Chondrocyte (in vitro differentiated cells): ENCODE results near the gene WFDC12. TPM values are rescaled to one million over a fixed set of nuclear protein-coding genes. Genes with fewer than 3 reads are reported as not detected.
"Not testable (repeated sequence)": the region's sequence is repeated elsewhere in the genome, so short reads cannot be mapped to it uniquely, and the experiment has no call there.

Experiments used
- DNase-seq: peaks from one replicate; pipeline ENCODE4 v3.0.0; 2021; ENCODE audit warnings: mixed read lengths, low spot score
- H3K27ac Mint-ChIP-seq: one replicate; pipeline ENCODE4 v1.8.0; 2021; ENCODE audit warnings: mild to moderate bottlenecking, moderate library complexity, mixed read lengths; ENCODE audit not compliant: unreplicated experiment
- H3K27me3 Mint-ChIP-seq: 2 replicates; pipeline ENCODE4 v1.8.0; 2021; ENCODE audit warnings: low read depth, mixed read lengths
- H3K36me3 Mint-ChIP-seq: 2 replicates; pipeline ENCODE4 v1.8.0; 2021; ENCODE audit warnings: low read depth, mixed read lengths
- H3K4me1 Mint-ChIP-seq: 2 replicates; pipeline ENCODE4 v1.8.0; 2021; ENCODE audit warnings: low read depth, mild to moderate bottlenecking, mixed read lengths
- H3K4me3 Mint-ChIP-seq: one replicate; pipeline ENCODE4 v1.8.0; 2021; ENCODE audit warnings: mild to moderate bottlenecking, moderate library complexity, mixed read lengths; ENCODE audit not compliant: unreplicated experiment
- H3K9me3 Mint-ChIP-seq: 2 replicates; pipeline ENCODE4 v1.8.0; 2021; ENCODE audit warnings: low read depth, mixed read lengths
- total RNA-seq: library from RNA; stranded (reverse); gene quantifications from 3 replicates; pipeline ENCODE4 v1.2.1, GENCODE V29; 2021
- TF ChIP-seq, protein P1 (sequence below): fragments of 200-600 bp; sonication (generic); IDR thresholded peaks from 2 replicates; pipeline ENCODE4 v1.5.0; 2021; ENCODE audit warnings: antibody characterized with exemption, mild to moderate bottlenecking, moderate library complexity

Gene WFDC12
- total RNA-seq, 1 donor from 2014 or later, result not detected

GRCh38 chr20:45156713-45157112 lies 32.4 kb upstream of the WFDC12 start:
- no peaks in the 10 kb centered on the region for H3K36me3 Mint-ChIP-seq
- H3K9me3 Mint-ChIP-seq, result peaks cover 14% of the 10 kb centered on the region
- DNase-seq, result no peak
- H3K4me3 Mint-ChIP-seq, result no peak overlapping the region
- TF ChIP-seq, protein P1, sequence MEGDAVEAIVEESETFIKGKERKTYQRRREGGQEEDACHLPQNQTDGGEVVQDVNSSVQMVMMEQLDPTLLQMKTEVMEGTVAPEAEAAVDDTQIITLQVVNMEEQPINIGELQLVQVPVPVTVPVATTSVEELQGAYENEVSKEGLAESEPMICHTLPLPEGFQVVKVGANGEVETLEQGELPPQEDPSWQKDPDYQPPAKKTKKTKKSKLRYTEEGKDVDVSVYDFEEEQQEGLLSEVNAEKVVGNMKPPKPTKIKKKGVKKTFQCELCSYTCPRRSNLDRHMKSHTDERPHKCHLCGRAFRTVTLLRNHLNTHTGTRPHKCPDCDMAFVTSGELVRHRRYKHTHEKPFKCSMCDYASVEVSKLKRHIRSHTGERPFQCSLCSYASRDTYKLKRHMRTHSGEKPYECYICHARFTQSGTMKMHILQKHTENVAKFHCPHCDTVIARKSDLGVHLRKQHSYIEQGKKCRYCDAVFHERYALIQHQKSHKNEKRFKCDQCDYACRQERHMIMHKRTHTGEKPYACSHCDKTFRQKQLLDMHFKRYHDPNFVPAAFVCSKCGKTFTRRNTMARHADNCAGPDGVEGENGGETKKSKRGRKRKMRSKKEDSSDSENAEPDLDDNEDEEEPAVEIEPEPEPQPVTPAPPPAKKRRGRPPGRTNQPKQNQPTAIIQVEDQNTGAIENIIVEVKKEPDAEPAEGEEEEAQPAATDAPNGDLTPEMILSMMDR, result no peak
- H3K4me1 Mint-ChIP-seq, result no peaks in the 10 kb centered on the region
- no peak overlapping the region for H3K27ac Mint-ChIP-seq
- H3K27me3 Mint-ChIP-seq, result peaks cover 29% of the 10 kb centered on the region

DNA sequence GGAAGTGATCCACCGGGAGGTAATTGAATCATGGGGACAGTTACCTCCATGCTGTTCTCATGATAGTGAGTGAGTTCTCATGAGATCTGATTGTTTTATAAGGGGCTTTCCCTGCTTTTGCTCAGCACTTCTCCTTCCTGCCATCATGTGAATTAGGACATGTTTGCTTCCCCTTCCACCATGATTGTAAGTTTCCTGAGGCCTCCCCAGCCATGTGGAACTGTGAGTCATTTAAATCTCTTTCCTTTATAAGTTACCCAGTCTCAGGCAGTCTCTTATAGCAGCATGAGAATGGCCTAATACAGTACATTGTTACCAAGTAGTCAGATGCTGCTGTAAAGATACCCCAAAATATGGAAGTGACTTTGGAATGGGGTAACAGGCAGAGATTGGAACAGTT lies 30.5 kb upstream of the WFDC12 start:
- H3K27me3 Mint-ChIP-seq, result peaks cover 36% of the 10 kb centered on the region
- not testable (repeated sequence) for H3K4me1 Mint-ChIP-seq, H3K36me3 Mint-ChIP-seq

GRCh38 chr20:45154183-45154582 lies 29.9 kb upstream of the WFDC12 start:
- no peak overlapping the region for H3K27ac Mint-ChIP-seq
- H3K36me3 Mint-ChIP-seq, result no peaks in the 10 kb centered on the region
- no peak overlapping the region for H3K4me3 Mint-ChIP-seq
- no peaks in the 10 kb centered on the region for H3K4me1 Mint-ChIP-seq
- TF ChIP-seq, protein P1, result peak; percentile 45
- H3K9me3 Mint-ChIP-seq, result peaks cover 10% of the 10 kb centered on the region
- H3K27me3 Mint-ChIP-seq, result peaks cover 39% of the 10 kb centered on the region
- DNase-seq, result no peak

More for the DNA sequence above, 30.5 kb upstream of the WFDC12 start:
- not testable (repeated sequence) for H3K27ac Mint-ChIP-seq, DNase-seq, H3K4me3 Mint-ChIP-seq
- H3K9me3 Mint-ChIP-seq, result peaks cover 12% of the 10 kb centered on the region

DNA sequence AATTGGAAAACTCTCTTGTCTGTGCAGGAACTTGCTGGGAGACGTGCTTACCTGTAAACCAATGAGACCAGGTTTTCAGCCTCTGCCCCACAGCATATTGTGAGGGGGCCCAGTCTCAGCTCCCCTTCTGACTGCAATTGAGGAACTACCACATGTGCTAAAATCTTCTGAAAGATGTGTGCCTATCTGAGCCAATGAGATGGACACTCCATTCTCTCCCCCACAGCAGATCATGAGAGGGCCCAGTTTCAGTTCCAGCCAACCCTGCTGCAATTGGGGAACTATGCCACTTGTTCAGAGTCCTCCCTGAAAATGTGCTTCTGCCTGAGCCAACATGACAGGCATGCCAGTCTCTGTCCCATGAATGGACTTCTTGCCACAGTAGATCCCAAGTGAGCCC lies 29.5 kb upstream of the WFDC12 start:
- Mint-ChIP-seq H3K4me1 (no peaks in the 10 kb centered on the region), H3K4me3 (no peak overlapping the region), H3K27me3 (peaks cover 37% of the 10 kb centered on the region), H3K9me3 (peaks cover 6% of the 10 kb centered on the region), H3K36me3 (no peaks in the 10 kb centered on the region), H3K27ac (no peak overlapping the region)
- TF ChIP-seq, protein P1, result no peak
- no peak for DNase-seq

DNA sequence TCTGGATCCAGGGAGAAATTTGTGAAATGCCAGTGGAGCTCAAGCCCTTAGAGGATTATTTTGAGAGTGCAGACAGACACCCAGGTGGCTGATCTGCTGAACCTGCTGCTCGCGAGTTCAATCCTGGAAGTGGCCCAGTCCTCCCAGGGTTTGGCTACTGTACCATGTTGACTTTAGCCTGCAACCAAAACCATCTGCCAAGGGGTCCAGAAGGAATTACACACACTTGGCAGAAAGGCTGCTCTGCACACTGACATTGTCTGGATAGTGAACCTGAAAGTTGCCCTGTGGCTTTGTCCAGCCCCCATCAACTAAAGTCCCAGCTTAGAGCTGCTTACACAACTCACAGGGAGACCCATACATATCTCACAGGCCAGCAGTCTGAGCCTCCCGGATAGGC lies 28.9 kb upstream of the WFDC12 start:
- H3K4me3 Mint-ChIP-seq, result no peak overlapping the region
- H3K27ac Mint-ChIP-seq, result no peak overlapping the region
- TF ChIP-seq, protein P1, result no peak
- no peaks in the 10 kb centered on the region for H3K9me3 Mint-ChIP-seq
- DNase-seq, result no peak
- peaks cover 38% of the 10 kb centered on the region for H3K27me3 Mint-ChIP-seq
- H3K4me1 Mint-ChIP-seq, result no peaks in the 10 kb centered on the region
- no peaks in the 10 kb centered on the region for H3K36me3 Mint-ChIP-seq

GRCh38 chr20:45152405-45152804 lies 28.1 kb upstream of the WFDC12 start:
- no peaks in the 10 kb centered on the region for H3K9me3 Mint-ChIP-seq
- no peak overlapping the region for H3K4me3 Mint-ChIP-seq
- TF ChIP-seq, protein P1, result no peak
- H3K36me3 Mint-ChIP-seq, result no peaks in the 10 kb centered on the region
- H3K4me1 Mint-ChIP-seq, result no peaks in the 10 kb centered on the region
- H3K27ac Mint-ChIP-seq, result no peak overlapping the region
- peaks cover 38% of the 10 kb centered on the region for H3K27me3 Mint-ChIP-seq
- DNase-seq, result no peak
